IPS-18a (cell line): ENCODE measurements around the gene NARS2.
"Not testable (repeated sequence)": the region's sequence is repeated elsewhere in the genome, so short reads cannot be mapped to it uniquely, and the experiment has no call there.

Source experiments
- H3K27ac ChIP-seq: one replicate; pipeline ENCODE4 v1.5.1; 2013; ENCODE audit warnings: low read length
- H3K27me3 ChIP-seq: one replicate; pipeline ENCODE4 v1.6.1; 2013; ENCODE audit warnings: mild to moderate bottlenecking, low read length; ENCODE audit not compliant: control insufficient read depth, insufficient read depth
- H3K36me3 ChIP-seq: one replicate; pipeline ENCODE4 v1.6.1; 2013; ENCODE audit warnings: low read depth, low read length; ENCODE audit not compliant: control insufficient read depth
- H3K4me1 ChIP-seq: one replicate; pipeline ENCODE4 v1.6.1; 2013; ENCODE audit warnings: low read depth, low read length; ENCODE audit not compliant: control insufficient read depth
- H3K4me3 ChIP-seq: one replicate; pipeline ENCODE4 v1.5.1; 2013; ENCODE audit warnings: low read length
- H3K9ac ChIP-seq: one replicate; pipeline ENCODE4 v1.6.1; 2013; ENCODE audit warnings: mild to moderate bottlenecking, low read length, moderate library complexity
- H3K9me3 ChIP-seq: one replicate; pipeline ENCODE4 v1.6.1; 2013; ENCODE audit warnings: low read depth, low read length; ENCODE audit not compliant: control insufficient read depth

Gene NARS2

GRCh38 chr11:78602771-78603170, 28.1 kb upstream of the NARS2 start:
- H3K27ac ChIP-seq, H3K9me3 ChIP-seq, H3K4me3 ChIP-seq, H3K4me1 ChIP-seq, H3K27me3 ChIP-seq, H3K36me3 ChIP-seq, H3K9ac ChIP-seq: not testable (repeated sequence)

- H3K36me3 ChIP-seq, H3K27me3 ChIP-seq, H3K9me3 ChIP-seq, H3K27ac ChIP-seq, H3K9ac ChIP-seq, H3K4me3 ChIP-seq, H3K4me1 ChIP-seq: not testable (repeated sequence)
Observed at GRCh38 chr11:78601066-78601465, 26.4 kb upstream of the NARS2 start.

- not testable (repeated sequence) for H3K4me3 ChIP-seq, H3K27ac ChIP-seq, H3K4me1 ChIP-seq, H3K9ac ChIP-seq, H3K27me3 ChIP-seq, H3K9me3 ChIP-seq, H3K36me3 ChIP-seq
Observed at GRCh38 chr11:78597579-78597978, 22.9 kb upstream of the NARS2 start.

GRCh38 chr11:78595436-78596130, 20.9 kb upstream of the NARS2 start:
- Histone ChIP-seq H3K27ac (no peak overlapping the region), H3K36me3 (no peaks in the 10 kb centered on the region), H3K27me3 (no peaks in the 10 kb centered on the region), H3K4me1 (peaks cover 6% of the 10 kb centered on the region), H3K4me3 (no peak overlapping the region), H3K9me3 (no peaks in the 10 kb centered on the region), H3K9ac (no peak overlapping the region)

GRCh38 chr11:78594814-78595213, 20.1 kb upstream of the NARS2 start:
- no peaks in the 10 kb centered on the region for H3K9me3 ChIP-seq
- H3K36me3 ChIP-seq = no peaks in the 10 kb centered on the region
- H3K9ac ChIP-seq = no peak overlapping the region
- H3K4me3 ChIP-seq = no peak overlapping the region
- peaks cover 6% of the 10 kb centered on the region for H3K4me1 ChIP-seq
- H3K27me3 ChIP-seq = no peaks in the 10 kb centered on the region
- no peak overlapping the region for H3K27ac ChIP-seq

GRCh38 chr11:78588517-78588916, 13.9 kb upstream of the NARS2 start:
- Histone ChIP-seq H3K27me3 (no peaks in the 10 kb centered on the region), H3K9me3 (peaks cover 4% of the 10 kb centered on the region), H3K4me3 (no peak overlapping the region), H3K9ac (no peak overlapping the region), H3K4me1 (no peaks in the 10 kb centered on the region), H3K36me3 (no peaks in the 10 kb centered on the region), H3K27ac (no peak overlapping the region)

GRCh38 chr11:78587446-78587845, 12.8 kb upstream of the NARS2 start:
- no peak overlapping the region for H3K27ac ChIP-seq
- H3K4me3 ChIP-seq = no peak overlapping the region
- no peaks in the 10 kb centered on the region for H3K4me1 ChIP-seq
- H3K36me3 ChIP-seq = no peaks in the 10 kb centered on the region
- H3K9me3 ChIP-seq = peaks cover 11% of the 10 kb centered on the region
- H3K9ac ChIP-seq = no peak overlapping the region
- H3K27me3 ChIP-seq = no peaks in the 10 kb centered on the region

- H3K4me1 ChIP-seq = no peaks in the 10 kb centered on the region
- H3K9ac ChIP-seq = no peak overlapping the region
- no peaks in the 10 kb centered on the region for H3K36me3 ChIP-seq
- H3K27ac ChIP-seq = no peak overlapping the region
- peaks cover 11% of the 10 kb centered on the region for H3K9me3 ChIP-seq
- H3K4me3 ChIP-seq = no peak overlapping the region
- H3K27me3 ChIP-seq = no peaks in the 10 kb centered on the region
Observed at GRCh38 chr11:78586452-78587046, 11.9 kb upstream of the NARS2 start.

- H3K4me1 ChIP-seq = no peaks in the 10 kb centered on the region
- no peak overlapping the region for H3K9ac ChIP-seq
- no peak overlapping the region for H3K4me3 ChIP-seq
- no peaks in the 10 kb centered on the region for H3K27me3 ChIP-seq
- no peaks in the 10 kb centered on the region for H3K36me3 ChIP-seq
- no peak overlapping the region for H3K27ac ChIP-seq
- peaks cover 11% of the 10 kb centered on the region for H3K9me3 ChIP-seq
Observed at GRCh38 chr11:78583889-78584288, 9.2 kb upstream of the NARS2 start.

GRCh38 chr11:78577495-78577894, 2.8 kb upstream of the NARS2 start:
- H3K36me3 ChIP-seq = no peaks in the 10 kb centered on the region
- H3K27ac ChIP-seq = no peak overlapping the region

GRCh38 chr11:78576549-78577097, 2.0 kb upstream of the NARS2 start:
- Histone ChIP-seq H3K9me3 (no peaks in the 10 kb centered on the region), H3K4me3 (no peak overlapping the region), H3K27ac (no peak overlapping the region), H3K4me1 (peaks cover 9% of the 10 kb centered on the region), H3K36me3 (no peaks in the 10 kb centered on the region), H3K27me3 (no peaks in the 10 kb centered on the region), H3K9ac (no peak overlapping the region)

More at GRCh38 chr11:78577495-78577894, 2.8 kb upstream of the NARS2 start:
- Histone ChIP-seq H3K4me1 (peaks cover 9% of the 10 kb centered on the region), H3K9ac (no peak overlapping the region), H3K4me3 (no peak overlapping the region), H3K9me3 (no peaks in the 10 kb centered on the region), H3K27me3 (no peaks in the 10 kb centered on the region)

GRCh38 chr11:78575478-78575877, 814 bp upstream of the NARS2 start:
- H3K27me3 ChIP-seq = no peaks in the 10 kb centered on the region
- H3K27ac ChIP-seq = no peak overlapping the region

More at GRCh38 chr11:78575478-78575877, 814 bp upstream of the NARS2 start:
- Histone ChIP-seq H3K36me3 (peaks cover 5% of the 10 kb centered on the region), H3K9ac (no peak overlapping the region), H3K4me3 (peak overlapping the region; percentile 87), H3K4me1 (peaks cover 9% of the 10 kb centered on the region), H3K9me3 (no peaks in the 10 kb centered on the region)
